Epithelial cell of prostate (primary cell): Measurements from ENCODE around the gene TRPT1.
A peak's percentile ranks its signal among the peaks of the same experiment; 100 is the strongest.

ENCODE experiments used
- DNase-seq: peaks from one replicate; pipeline ENCODE4 v3.0.0-alpha.2; 2011; ENCODE audit warnings: low read depth, low spot score
- H3K27ac ChIP-seq: fragments of 450-650 bp; 2 replicates; pipeline ENCODE4 v1.5.1; 2017; ENCODE audit warnings: mild to moderate bottlenecking

Gene TRPT1

DNA sequence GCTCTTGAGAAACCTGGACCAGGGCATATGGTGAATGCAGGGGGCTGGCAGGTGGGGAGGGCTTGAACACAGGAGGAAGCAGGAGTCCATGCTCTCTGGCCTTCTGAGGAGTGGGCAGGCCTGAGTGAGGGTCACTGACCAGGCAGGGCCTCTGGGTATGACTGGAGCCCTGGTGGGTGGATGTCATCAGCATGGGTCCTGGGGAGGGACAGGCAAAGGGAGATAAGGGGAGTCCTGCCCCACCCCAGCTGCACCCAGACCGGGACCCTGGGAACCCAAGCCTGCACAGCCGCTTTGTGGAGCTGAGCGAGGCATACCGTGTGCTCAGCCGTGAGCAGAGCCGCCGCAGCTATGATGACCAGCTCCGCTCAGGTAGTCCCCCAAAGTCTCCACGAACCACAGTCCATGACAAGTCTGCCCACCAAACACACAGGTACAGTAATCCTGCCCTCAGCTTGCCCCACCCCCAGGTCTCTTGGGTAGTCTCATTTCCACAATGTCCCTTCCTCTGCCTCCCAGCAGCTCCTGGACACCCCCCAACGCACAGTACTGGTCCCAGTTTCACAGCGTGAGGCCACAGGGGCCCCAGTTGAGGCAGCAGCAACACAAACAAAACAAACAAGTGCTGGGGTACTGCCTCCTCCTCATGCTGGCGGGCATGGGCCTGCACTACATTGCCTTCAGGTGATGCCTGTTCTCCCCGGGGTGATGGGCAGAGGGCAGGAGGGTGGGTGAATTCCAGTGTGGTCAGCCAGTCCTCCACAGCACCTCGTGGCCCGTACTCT lies 6.4 kb upstream of the TRPT1 start:
- H3K27ac ChIP-seq = no peak overlapping the region
- no peak for DNase-seq

DNA sequence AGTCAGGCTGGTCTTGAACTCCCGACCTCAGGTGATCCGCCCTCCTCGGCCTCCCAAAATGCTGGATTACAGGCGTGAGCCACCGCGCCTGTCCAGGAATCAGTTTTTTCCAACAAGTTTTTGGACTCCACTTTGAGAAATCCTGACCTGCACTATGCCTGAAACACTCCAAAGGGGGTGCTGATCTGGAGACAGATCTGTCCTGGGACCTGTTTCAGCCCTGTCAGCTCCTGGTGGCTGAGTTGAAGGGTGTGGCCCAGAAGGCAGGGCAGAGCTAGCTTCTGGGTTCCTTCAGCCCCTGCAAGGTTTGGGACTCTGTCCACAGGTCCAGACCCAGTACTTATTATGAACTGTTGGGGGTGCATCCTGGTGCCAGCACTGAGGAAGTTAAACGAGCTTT lies 5.6 kb upstream of the TRPT1 start:
- DNase-seq = no peak
- H3K27ac ChIP-seq = no peak overlapping the region

DNA sequence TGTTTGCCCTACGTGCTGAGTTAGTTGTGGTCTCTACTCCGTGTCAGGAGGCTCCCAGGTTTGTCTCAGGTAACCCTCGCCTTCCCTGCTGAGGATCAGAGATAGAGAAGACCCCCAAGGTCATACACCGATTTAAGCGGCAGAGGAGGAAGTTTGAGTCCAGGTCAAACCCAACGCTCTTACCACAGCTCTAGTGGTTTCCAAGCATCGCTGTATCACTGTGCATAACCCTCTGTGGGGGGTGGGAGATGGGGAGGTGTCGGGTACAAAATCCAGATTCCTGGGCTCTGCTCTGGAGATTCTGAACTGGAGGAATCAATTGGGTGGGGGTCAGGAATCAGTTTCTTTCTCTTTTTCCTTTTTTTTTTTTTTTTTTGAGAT lies 5.0 kb upstream of the TRPT1 start:
- no peak for DNase-seq
- H3K27ac ChIP-seq = peak overlapping the region; percentile 34

DNA sequence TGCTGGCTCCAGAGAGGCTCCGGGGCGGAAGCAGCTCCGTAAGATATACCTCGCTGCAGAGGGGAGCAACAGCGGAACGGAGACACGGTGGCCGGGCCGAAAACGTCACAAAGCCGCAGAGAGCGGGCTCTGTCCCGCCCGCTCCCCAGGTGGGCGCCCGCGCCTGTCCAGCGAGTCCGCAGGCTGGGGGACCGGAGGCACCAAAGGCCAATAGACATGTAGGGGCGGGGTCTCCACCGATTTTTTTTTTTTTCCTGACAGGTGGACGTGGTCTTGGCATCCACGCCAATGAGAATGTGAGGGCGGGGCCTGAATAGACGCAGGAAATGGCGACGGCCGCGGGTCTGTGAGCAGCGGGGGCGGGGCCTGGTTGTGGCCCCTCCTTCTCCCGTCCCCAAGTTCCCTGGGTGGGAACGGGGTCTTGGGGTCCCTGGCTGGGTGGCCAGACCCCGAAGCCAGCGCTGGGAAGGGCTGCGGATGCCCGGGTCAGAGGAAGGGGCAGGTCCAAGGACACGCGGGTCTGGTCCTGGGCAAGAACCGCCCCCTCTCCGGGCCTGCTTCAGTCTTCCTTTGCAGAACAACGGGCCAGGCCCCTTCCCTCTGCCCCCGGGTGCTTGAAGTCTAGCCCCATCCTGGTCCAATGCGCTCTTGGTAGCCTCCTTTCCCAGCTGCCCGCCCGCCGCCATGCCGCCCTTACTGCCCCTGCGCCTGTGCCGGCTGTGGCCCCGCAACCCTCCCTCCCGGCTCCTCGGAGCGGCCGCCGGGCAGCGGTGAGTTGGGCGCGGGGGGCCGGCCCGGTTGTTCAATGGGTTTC lies 4.4 kb upstream of the TRPT1 start, which contains the start of gene DNAJC4:
TSS of gene DNAJC4 (plus strand) at position 378 of the 814 bp plus-strand sequence. CDS start at position 685, 307 bp downstream.
- peak within 1 kb of the TSS; percentile 34 for H3K27ac ChIP-seq
- DNase-seq = no peak

DNA sequence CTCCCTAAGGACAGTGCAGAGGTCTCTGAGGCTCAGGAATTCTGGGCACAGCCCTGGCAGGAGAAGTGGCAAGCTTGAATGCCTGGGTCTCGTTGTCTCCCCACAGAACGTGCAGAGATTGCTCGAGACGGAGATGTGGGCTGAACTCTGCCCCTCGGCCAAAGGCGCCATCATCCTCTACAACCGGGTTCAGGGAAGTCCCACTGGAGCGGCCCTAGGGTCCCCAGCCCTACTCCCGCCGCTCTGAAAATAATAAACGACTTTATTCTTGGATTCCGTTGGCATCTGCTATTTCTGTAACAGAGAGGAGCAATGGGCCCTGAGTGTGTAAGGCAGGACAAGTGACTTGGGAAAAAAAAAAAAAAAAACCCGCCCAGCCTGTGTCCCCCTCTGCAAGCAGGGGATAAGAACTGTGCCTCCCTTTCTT lies 3.8 kb upstream of the TRPT1 start:
- peak overlapping the region; percentile 34 for H3K27ac ChIP-seq
- DNase-seq = no peak

DNA sequence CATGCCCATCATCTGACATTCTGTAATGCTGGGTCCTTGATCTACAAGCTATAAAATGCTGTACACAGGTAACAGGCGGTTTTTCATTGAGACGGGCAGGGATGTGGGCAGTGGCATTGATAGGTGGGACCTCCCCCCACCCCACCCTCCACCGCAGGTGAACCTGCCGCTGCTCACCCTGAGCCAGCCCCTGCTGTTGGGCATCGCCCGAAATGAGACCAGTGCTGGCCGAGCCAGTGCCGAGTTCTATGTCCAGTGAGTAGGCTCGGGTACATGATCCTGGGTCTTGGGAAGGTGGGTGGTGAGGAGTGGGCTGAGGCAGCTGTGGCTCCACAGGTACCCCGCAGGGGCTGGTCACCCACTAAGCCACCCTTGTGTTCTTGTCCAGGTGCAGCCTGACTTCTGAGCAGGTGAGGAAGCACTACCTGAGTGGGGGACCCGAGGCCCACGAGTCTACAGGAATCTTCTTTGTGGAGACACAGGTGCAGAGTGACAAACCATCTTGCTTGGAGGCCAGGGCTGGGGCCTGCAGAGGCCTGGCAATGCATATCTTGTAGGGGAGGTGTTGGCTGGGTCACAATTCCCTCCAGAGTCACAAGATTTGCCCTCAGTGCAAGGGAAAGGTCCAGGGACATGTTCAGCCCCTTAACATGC lies 3.2 kb upstream of the TRPT1 start:
- H3K27ac ChIP-seq = peak overlapping the region; percentile 34

DNA sequence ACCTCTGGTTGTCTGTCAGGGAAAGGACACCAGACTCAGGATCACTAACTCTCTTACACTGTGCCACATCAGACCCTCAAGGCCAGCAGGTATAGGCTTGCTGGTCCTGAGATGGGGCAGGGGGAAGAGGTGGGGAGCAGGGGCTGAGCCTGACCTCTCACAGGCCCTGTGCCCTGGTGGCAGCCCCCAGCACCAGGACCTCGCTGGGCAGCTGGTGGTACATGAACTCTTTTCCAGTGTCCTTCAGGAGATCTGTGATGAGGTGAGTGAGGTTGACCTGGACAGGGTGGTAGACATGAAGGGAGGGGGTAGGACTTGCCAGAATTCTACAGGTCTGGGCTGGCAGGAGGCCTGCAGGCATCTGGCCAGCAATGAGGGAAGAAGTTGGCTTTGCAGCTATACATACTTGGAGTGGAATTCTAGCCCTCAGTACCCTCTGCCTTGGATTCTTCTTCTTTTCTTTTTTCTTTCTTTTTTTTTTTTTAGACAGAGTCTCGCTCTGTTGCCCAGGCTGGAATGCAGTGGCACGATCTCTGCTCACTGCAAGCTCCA lies 1.5 kb upstream of the TRPT1 start:
- DNase-seq = no peak
- H3K27ac ChIP-seq = peak overlapping the region; percentile 66

More for the DNA sequence above, 3.2 kb upstream of the TRPT1 start:
- no peak for DNase-seq

DNA sequence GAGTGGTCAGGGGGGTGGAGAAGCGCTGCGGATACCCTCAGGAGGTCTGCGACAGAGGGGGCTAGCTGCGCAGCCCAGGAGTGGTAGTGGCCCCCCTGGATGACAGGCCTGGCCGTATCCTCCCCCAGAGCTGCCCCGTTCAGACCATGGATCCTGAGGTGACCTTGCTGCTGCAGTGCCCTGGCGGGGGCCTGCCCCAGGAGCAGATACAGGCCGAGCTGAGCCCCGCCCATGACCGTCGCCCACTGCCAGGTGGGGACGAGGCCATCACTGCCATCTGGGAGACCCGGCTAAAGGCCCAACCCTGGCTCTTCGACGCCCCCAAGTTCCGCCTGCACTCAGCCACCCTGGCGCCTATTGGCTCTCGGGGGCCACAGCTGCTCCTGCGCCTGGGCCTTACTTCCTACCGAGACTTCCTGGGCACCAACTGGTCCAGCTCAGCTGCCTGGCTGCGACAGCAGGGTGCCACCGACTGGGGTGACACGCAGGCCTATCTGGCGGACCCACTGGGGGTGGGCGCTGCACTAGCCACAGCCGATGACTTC lies 593 bp upstream of the TRPT1 start:
- DNase-seq = no peak
- peak overlapping the region; percentile 66 for H3K27ac ChIP-seq

DNA sequence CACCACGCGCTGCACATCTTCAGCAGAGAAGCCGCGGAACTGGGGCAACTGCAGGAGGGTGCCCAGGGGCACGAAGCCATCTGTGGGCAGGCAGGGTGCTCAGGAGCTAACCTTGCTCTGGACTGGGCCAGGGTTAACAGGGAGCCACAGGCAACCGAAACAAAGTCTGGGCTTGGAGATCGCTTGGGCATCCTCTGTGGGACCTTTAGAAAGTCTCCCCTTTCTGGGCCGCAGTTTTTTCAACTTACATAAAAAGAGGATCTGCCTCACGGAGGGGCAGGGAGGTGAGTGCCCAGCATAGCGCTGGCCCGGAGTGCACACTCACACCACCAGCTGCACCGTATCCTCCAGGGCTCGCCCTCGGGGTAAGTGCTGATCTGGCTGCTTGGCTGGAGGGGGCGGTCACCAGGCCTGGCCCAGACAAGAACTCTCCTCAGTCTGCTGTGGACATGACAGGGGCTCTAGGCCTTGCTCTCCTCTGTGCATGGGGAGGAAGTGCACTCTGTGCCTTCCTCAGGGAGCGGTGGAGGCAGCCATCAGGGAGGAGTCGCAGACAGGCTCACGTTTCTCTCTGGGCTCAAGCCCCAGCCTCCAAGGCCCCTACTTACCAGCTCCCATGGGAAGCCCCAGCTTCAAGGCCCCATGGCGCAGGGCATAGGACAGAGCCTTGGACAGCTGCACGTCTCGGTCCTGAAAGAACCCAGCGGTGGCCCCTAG lies 937 bp downstream of the TRPT1 start:
- DNase-seq = no peak
- H3K27ac ChIP-seq = peak overlapping the region; percentile 66

DNA sequence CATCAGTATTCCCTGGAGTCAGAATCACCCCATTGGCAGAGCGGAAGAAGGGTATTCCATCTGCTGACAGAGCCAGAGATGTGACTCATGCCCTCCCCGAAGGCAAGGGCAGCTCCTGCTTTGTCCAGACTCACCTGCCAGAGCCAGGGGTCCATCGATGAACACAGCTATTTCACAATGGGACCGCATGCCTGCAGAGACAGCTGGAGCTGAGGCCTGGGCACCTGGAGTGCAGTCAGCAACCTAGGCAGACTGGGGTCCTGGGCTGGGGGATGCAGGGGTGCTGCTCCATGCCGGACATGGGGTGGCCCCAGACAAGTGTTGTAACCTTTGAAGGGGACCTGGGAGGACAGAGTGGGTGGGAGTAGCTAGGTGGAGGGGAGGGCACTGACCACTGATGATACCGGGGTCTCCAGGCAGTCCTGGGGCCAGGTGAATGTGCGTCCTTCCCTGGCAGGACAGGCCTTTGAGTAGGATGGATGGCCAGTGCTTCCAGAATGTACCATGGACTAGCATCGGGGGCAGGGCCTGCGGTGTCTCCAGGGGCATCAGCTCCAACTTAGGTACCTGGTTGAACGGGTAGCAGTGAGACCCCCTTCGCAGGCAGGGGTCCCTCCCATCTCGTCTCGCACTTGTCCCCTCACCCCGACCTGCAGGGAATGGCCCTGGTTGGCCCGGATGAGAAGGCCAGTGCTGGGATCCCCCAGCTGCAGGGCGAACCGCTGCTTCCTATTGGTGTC lies 1.7 kb downstream of the TRPT1 start:
- peak overlapping the region; percentile 10 for H3K27ac ChIP-seq
- DNase-seq = no peak

DNA sequence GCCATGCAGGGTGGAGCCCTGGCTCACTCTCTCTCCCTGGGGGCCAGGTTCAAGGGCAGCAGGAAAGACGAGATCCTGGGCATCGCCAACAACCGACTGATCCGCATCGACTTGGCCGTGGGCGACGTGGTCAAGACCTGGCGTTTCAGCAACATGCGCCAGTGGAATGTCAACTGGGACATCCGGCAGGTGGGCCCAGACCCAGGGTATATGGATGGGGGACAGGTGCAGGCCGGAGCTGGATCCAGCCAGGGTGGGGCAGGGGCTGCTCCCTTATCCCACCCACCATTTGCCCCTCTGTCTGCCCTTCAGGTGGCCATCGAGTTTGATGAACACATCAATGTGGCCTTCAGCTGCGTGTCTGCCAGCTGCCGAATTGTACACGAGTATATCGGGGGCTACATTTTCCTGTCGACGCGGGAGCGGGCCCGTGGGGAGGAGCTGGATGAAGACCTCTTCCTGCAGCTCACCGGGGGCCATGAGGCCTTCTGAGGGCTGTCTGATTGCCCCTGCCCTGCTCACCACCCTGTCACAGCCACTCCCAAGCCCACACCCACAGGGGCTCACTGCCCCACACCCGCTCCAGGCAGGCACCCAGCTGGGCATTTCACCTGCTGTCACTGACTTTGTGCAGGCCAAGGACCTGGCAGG lies 2.9 kb downstream of the TRPT1 start:
- DNase-seq = no peak
- H3K27ac ChIP-seq = peak overlapping the region; percentile 10

DNA sequence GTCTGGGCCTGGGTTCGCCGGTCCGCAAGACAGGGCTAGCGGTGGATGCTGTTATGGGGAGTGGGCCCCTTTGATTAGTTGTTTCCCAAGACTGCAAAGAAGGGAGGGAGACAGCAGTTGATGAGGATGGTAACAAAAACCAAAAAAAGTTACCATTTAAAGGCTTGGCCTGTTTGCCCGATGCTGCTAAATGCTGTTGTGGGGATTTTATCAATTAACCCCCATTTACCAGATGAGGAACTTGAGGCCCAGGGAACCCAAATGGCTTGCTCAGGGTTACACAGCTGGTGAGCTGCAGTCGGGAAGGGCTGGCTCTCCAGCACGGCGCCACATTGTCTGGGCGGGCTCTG lies 3.4 kb downstream of the TRPT1 start:
- no peak for DNase-seq
- H3K27ac ChIP-seq = no peak overlapping the region

DNA sequence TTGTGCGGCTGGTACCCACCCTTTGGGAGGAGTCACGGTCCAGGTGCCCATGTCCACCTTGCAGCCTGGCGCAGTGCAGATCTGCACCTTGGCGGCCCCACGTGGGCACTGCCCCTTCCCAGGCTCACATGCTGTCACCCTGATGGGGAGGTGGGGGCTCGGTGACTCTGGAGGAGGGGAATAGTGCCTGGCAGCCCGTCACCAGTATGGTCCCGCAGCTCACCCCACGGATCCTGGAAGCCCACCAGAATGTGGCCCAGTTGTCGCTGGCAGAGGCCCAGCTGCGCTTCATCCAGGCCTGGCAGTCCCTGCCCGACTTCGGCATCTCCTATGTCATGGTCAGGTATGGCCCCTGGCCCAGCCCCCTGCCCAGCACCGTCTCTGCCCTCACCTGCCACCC lies 5.2 kb downstream of the TRPT1 start:
- no peak overlapping the region for H3K27ac ChIP-seq
- no peak for DNase-seq

DNA sequence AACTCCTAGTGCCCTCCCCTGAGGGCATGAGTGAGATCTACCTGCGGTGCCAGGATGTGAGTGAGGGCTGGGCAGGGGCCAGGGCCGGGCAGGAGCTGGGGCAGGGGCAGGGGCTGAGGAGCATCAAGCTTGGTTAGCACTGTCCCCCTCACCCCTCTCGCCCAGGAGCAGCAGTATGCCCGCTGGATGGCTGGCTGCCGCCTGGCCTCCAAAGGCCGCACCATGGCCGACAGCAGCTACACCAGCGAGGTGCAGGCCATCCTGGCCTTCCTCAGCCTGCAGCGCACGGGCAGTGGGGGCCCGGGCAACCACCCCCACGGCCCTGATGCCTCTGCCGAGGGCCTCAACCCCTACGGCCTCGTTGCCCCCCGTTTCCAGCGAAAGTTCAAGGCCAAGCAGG lies 5.7 kb downstream of the TRPT1 start:
- no peak for DNase-seq
- H3K27ac ChIP-seq = no peak overlapping the region

DNA sequence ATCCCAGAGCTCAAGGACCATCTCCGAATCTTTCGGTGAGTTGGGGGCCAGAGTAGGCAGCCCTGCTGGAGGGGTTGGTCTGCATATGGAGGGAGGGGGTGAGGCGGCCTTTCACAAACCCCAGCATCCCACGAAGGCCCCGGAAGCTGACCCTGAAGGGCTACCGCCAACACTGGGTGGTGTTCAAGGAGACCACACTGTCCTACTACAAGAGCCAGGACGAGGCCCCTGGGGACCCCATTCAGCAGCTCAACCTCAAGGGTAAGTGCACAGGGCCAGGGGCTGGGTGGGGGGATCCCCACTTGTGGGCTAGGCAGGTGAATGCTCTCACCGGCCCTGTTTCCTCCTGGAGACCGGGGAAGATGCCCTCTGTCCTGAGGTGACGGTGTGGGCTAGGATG lies 6.2 kb downstream of the TRPT1 start:
- H3K27ac ChIP-seq = no peak overlapping the region
- no peak for DNase-seq

DNA sequence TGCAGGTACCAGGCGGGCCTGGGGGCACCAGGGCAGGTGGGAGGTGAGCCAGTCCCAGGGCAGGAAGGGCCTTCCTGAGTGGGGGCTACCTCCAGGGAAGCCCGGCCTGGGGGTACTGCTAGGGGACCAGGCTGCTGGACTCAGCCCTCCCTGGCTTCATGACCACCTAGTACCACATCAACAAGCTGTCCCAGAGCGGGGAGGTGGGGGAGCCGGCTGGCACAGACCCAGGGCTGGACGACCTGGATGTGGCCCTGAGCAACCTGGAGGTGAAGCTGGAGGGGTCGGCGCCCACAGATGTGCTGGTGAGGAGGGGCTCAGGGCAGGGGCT lies 6.7 kb downstream of the TRPT1 start:
- no peak for DNase-seq
- H3K27ac ChIP-seq = no peak overlapping the region

DNA sequence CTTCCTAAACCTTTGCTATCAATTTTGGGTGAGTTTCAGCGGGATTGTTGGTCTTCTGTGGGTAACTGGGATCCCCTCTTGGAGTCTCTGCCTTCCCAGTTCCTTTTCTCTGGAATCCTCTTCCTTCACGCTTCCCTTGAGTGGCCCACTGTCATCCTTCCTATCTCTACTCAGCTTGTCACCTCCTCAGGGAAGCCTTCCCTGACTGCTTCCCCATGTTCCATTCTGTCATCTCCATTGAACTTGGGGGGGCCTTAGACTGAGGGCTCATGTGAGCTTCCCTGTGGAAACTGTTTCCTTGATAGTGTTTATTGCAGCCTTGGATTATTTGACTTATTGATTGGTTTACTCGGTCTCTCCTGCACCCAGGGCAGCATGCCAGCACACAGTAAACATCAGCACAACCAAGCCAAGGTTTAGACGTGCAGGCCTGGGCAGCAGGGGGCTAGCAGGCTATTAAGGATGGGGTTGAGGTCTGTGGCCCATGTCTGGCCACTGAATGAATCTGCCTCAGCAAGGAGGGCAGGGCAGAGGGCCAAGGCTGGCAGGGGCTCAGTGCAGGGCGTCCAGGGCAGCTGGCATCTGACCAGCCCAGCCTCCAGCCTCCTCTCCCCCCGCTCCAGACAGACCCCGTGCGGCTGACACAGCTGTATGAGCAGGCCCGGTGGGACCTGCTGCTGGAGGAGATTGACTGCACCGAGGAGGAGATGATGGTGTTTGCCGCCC lies 7.2 kb downstream of the TRPT1 start:
- H3K27ac ChIP-seq = no peak overlapping the region
- no peak for DNase-seq

DNA sequence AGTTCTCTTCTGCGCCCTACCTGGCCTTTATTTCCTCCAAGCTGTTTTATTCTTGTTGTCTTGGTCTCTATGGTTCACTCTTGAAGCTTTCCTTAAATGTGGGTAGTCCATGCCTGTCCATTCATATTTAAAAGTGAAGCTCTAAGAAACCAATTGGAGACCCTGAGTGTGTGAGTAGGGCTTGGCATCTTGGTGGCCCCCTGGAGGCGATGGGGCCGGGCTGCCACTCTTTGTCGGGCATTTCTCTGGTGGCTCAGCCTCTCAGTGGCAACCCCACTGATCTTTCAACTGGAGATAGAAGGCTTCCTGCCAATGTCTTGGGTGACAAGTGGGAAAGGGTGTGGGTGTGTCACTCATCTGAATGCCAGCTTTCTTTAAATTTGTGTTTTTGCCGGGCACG lies 9.1 kb downstream of the TRPT1 start:
- no peak overlapping the region for H3K27ac ChIP-seq
- DNase-seq = no peak
